SU-DHL-6 (cell line): ENCODE measurements around the gene NFIC.

Source experiments
- EZH2phosphoT487 ChIP-seq: fragments of 200-600 bp; sonication (generic), shearing (Covaris generic); conservative IDR thresholded peaks from 2 replicates; pipeline ENCODE4 v1.6.1; 2018; ENCODE audit warnings: mild to moderate bottlenecking, antibody characterized with exemption, low read length, moderate library complexity, mixed read lengths
- TF ChIP-seq, protein P1 (sequence below): fragments of 200-600 bp; sonication (generic); IDR thresholded peaks from one replicate; pipeline ENCODE4 v1.5.1; 2017; ENCODE audit warnings: antibody characterized with exemption, mild to moderate bottlenecking, low read length, moderate library complexity; ENCODE audit not compliant: insufficient read depth, poor library complexity, severe bottlenecking

DNA sequence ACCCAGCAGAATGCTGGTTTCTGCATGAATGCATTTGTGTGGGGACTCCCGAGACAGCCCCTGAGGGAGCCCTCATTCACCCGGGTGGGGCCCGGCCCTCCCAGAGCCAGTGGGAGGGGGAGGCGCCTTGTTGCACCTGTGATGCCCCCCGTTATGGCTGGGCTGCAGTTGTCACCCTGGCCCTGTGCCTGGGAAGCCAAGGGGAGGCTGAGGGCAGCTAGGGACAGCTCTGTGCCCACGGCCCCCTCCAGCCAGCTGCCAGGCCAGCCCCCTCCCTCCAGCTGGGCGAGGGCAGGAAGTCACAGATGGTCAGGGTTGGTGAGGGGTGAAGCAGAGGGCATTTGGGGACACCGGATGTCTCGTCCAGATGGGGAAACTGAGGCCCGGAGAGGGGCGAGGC is 26.1 kb downstream of the NFIC start:
- TF ChIP-seq EZH2phosphoT487: no peak
- TF ChIP-seq, protein P1, sequence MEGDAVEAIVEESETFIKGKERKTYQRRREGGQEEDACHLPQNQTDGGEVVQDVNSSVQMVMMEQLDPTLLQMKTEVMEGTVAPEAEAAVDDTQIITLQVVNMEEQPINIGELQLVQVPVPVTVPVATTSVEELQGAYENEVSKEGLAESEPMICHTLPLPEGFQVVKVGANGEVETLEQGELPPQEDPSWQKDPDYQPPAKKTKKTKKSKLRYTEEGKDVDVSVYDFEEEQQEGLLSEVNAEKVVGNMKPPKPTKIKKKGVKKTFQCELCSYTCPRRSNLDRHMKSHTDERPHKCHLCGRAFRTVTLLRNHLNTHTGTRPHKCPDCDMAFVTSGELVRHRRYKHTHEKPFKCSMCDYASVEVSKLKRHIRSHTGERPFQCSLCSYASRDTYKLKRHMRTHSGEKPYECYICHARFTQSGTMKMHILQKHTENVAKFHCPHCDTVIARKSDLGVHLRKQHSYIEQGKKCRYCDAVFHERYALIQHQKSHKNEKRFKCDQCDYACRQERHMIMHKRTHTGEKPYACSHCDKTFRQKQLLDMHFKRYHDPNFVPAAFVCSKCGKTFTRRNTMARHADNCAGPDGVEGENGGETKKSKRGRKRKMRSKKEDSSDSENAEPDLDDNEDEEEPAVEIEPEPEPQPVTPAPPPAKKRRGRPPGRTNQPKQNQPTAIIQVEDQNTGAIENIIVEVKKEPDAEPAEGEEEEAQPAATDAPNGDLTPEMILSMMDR: no peak
